NOMO-1 (cell line): ENCODE measurements around the gene LEKR1.
A peak's percentile ranks its signal among the peaks of the same experiment; 100 is the strongest.
"Not testable (repeated sequence)": the region's sequence is repeated elsewhere in the genome, so short reads cannot be mapped to it uniquely, and the experiment has no call there.

ENCODE experiments used
- DNase-seq, 2 experiments: peaks; one replicate each; lab custom pipeline; 2025; ENCODE audit not compliant: unreplicated experiment in 2 of 2; lab: John Stamatoyannopoulos, UW

Gene LEKR1

DNA sequence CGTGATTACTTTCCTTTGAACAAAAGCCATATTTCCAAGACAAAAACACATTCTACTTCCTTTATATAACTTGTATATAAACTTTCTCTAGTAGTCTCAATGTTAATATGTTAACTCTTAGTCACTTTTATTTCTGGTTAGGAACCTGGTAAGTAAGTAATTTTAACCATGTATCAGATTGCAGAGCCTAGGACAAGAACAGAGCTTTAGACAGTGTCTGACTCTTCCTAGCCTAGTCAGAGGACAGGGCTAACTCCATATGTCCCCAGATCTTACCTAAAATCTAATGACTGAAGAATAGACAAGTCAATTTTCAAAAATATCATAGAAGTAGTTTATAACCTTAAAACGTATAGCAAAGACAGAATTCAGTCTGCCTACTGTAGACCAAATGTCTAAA is 8.3 kb downstream of the LEKR1 start:
- no peak for DNase-seq

DNA sequence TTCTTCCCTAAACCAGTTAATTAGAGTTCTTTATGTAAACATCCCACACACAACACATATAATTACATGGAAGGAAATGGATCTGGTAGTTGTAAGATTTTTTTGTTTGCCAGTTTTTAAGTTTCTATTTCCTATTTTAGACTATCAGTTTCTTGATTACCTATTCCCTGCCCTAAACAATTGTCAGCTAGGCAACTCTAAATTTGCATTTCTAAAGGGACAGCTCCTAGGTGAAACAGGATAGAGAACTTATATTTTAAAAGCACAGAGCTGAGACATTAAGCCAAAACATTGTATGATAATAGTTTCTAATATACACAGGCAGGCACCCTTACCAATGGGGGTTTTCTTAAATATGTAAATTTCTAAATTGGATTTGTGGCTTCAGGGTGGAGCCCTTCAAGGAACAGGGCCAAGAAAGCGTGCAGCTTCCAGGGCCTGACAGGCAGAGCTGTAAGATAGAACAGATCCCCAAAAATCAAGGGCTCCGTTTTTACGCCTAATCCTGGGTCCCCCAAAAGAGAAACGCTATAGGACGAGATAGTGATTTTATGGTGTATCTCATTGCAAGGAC is 8.9 kb downstream of the LEKR1 start:
- DNase-seq: no peak

DNA sequence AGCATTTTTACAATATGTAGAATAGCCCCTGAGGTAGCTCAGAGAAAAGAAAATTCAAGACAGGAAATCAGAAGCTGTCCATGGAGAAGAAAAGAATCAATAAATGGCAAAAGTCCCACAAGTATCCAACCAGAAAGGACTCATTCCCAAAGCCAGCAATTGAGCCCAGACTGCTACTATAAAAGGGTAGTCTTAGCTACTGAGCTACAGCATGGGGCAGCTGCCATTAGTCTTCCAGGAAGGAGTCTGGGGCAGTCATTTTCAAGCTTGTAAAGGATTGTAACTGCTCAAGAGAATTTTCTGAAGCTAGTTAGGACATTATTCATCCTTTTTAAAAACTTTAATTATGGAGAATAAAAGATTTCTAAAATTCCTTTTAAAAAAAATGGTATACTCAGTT is 10.5 kb downstream of the LEKR1 start:
- no peak for DNase-seq

DNA sequence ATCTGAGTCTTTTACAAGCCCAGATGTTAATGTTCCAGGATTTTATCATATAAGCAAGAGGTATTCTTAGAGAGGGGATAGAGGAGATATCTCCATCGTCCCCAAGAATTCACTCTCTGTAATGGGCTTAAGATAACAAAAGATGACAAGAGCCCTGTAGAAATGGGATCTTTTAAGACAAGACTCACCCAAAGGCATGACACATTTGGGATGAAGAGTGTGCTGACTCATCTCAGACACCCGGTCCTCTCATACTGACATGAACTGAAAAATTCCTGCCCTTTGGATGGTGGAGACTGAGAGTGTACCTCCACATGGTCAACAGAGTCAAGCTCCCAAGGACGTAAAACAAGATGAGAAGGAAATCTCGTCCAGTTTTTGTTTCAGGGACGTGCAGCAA is 11.0 kb downstream of the LEKR1 start:
- DNase-seq: no peak

DNA sequence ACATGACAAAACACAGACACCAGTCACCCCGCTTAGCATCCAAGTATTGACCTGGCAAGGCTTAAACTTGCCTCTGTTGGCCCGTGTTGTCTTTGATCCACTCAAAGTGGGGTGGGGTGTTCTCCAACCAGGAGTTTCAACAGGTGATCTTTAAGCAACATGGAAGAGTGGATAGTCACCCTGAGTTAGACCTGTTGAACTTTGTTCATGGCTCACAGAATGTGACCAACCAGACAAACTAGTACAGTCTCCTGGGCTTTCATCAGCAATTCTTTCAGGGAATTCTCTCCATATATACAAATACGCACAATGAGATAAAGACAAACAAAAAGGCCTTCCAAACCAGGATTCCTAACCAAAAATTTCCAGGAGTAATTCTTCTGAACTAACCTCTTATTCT is 11.9 kb downstream of the LEKR1 start:
- DNase-seq: no peak

DNA sequence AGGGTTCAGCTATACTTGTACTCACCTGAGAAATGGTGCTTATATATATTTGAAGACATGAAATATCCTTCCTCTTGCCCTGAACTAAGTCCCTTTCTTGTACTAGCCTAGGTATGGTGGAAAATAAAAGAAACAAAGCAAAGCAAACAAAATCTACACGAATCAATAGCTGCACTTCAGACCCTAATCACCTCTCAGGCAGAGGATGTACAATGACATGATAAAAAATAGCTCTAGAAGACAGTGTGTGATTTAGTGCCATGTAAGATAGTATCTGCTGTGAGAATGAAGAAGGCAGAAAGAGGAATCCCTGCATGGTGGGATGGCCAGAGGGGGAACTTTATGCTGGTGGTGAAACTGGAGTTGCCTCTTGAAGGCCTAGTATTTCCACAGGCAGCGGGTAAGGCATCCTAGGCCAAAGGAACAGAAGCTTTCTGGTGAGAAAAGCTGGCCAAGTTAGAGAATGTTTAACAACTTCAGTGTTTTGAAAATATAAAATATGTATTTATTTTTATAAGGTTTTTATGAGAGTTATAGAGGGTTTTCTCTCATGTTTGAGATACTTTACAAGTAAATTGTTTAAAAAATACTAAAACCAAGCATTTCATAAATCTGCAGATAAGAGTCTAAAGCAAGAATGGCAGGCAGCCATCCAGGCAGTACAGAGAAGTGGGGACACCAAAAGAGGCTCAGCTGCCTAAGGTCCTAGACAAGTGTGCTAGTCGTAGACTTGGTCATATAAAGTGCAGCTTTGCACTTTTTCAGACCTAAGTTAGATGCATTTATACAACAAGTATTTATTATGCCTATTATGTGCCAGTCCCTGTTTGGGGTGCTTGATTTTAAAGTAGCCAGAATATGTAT is 14.9 kb downstream of the LEKR1 start:
- DNase-seq: no peak

DNA sequence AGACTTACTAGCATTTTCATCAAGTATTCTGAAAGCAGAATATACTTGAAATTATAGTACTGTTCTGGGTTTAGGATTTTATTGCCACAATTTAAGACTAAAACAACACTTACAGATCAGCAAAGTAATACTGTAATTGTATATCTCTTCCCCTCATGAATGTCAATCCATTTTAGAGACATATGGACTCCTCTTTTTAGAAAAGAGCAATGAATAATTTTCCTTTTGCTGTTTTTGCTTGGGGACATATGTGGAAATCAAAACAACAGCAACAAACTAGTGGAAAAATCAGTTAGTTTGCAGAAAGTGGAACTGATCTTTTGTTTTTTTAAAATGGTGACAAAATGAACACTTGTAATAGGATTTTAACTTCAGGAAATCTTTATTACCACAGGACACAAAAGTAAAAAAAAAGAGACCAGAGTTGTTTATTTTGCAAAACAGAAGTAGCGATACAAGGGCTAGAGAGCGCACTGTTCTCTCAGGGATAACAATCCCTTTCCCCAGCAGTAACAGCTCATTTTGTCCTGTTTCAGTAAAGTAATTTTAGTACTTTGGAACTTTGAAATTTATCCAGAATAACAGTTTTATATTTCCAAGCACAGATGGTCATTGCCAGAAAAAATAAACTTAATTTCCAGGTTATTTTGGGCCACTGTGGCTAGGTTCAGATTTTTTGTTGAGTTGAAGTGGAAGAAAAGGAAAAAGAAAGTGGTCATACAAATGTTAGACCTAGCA is 17.1 kb downstream of the LEKR1 start:
- no peak for DNase-seq

DNA sequence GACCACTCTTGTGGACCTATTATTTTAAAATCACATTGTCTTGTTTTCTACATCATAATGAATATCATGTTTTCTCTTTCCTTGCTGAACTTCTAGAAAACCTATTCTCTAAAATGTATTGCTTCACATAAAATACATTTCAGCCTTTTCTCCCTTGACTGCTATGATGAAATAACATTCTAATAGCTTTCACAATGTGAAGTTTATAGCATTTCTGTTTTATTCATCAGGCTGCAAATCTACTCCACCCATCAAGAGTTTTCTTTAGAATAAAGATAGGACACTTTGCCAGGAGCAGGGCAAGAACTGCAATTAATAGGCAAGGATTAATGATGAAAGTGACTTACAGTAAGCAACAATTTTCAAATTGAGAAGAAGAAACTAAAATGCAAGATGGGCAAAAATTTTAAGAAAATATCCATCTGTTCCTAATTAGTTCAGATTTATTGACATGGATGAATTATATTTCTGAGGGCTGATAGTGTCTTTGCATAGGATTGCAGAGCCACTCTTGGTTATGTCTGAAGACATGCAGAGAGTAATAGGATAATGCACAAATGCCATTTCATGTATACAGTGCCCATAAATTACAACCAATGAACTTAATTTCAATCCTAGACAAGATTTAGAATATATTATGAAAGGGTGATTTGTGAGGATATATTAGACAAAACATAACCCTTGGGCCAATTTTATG is 21.7 kb downstream of the LEKR1 start:
- no peak for DNase-seq

DNA sequence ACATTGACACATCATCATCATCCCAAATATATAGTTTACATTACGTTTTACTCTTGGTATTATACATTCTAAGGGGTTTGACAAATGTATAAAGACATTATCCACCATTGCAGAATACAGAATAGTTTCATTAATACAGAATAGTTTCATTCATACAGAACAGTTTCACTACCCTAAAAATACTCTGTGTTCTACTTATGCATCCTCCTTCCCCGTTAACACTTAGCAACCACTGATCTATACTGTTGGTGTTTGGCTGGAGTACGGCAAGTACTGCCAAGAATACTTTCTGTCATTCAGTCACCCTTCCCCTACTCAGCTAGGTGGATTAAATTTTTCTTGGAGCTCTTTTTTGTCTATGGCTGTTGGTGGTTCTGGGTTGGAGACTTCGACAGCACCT is 33.4 kb downstream of the LEKR1 start:
- peak in 1 of 2 experiments; percentile 58 for DNase-seq

DNA sequence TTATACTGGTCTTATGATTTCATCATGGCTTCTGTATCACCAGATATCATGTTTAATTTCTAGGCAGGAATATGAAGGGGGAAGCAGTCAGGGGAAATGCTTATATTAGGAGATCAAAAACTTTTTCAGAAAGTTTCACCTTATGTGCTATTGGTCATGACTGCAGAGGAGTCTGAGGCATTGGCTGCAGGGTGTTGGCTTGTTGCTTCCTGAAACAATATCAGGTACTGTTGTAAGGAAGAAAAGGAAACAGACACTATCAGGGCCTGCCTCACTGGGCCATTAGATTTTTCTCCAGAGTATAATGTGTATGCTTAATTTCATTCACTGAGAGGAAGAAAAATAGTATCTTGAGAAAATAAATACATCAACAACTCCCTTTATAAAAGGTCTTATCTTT is 34.7 kb downstream of the LEKR1 start:
- DNase-seq: no peak

DNA sequence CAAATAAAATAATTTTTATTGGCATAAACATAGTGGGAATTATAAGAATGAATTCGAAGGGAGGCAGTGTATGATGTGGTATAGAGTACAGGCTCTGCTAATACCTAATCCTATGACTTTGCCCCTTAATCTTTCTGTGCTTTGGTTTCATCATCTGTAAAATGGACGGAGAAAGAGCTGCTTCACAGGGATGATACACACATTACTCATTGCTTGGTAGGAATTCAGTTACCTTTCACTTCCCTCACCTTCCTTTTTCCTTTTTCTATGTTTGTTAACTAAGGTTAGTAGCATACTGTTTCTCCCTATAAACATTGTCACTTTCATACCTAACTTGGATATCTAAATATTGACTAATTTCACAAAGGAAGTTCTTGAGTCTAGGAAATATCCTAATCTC is 36.2 kb downstream of the LEKR1 start:
- DNase-seq: no peak

DNA sequence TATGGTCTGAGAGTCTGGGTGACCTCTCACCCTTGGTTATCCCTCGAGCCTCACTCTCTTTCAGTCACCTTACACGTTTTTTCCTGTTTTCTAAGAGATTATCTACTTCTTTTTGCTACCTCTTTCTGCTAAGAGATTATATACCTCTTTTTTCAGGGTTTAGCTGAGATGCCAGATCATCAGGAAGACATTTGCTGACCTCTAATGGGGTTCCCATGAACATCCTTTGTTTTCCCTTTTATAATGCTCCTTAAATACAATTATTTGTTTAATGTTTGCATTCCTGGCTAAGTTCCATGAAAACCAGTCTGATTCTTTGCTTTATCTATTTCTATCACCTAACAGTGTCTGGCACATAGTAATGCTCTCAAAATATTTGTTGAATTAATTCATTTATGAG is 39.6 kb downstream of the LEKR1 start:
- no peak for DNase-seq

DNA sequence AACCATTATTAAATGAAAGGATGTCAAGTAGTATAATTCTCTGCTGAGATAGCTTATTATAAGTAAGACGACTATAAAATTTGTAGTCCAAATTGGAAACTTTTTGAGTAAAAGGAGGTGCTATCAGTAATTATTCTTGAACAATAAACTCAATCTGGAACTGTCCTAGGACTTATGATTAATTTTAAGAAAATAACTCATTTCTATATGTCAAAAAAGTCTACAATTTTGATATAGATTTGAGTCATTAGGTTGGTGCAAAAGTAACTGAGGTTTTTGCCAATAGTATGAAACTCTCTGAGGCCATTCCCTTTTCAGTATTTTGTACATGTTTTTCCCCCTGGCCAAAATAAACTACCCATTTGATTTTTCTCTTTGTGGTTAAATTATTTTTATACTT is 41.0 kb downstream of the LEKR1 start:
- DNase-seq: no peak

DNA sequence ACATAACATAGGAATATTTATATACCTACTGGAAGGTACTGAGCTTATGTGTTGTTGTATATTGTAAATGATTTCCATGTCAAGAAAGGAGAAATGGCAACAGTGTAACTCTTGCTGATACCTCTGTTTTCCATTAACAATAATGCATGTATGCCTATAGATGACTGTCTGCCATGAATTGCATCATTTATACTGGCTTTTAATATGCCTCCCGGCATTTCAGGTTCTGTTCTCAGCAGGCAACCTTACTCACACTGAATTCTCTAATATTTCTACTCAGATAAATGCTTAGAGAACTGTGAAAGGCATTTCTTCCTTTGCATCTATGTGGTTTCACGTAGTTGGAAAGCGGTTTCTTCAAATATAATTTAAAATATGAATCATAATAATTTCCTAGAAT is 41.8 kb downstream of the LEKR1 start:
- DNase-seq: no peak

DNA sequence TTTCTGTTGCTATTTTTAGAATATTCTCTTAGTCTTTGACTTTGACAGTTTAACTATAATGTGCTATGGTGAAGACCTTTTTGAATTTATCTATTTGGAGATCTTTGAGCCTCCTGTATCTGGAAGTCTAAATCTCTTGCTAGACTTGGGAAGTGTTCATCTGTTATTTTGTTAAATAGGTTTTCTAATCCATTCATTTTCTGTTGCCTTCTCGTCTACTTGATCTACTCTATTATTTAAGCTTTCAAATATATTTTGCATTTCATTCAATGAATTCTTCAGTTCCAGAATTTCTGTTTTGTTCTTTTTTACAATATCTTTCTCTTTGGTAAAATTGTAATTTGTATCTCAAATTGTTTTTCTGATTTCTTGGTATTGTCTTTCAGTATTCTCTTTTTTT is 47.8 kb downstream of the LEKR1 start:
- DNase-seq: no peak

DNA sequence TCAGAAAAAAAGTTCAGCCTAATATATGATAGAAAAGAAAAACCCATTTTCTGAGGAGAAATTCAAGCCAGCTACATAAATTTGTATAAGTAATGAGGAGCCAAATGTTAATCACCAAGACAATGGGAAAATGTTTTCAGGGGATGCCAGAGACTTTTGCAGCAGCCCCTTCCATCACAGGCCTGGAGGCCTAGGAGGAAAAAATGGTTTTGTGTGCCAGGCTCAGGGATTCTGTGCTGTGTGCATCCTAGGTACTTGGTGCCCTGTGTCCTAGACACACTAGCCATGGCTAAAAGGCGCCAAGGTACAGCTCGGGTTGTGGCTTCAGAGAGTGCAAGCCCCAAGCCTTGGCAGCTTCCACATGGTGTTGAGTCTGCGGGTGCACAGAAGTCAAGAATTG is 53.3 kb downstream of the LEKR1 start:
- DNase-seq: not testable (repeated sequence)

DNA sequence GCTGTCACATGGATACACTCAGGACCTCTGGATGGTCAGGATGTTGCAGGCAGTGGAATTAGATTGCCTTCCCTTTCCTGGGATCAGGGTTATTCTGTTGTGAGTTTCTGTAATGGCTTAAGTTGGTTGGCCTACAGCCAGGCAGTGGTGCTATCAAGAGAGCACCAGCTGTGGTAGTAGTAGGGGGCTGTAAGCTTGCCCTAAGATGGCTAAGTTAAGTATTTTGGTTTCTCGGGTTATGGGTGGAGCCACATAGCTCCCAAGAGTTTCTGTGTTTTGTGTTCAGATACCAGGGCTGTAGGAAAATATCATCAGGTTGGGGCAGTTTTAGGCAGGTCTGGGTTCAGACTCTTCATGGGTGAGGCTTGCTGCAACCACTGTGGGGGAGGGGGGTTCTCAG is 59.6 kb downstream of the LEKR1 start:
- DNase-seq: no peak

DNA sequence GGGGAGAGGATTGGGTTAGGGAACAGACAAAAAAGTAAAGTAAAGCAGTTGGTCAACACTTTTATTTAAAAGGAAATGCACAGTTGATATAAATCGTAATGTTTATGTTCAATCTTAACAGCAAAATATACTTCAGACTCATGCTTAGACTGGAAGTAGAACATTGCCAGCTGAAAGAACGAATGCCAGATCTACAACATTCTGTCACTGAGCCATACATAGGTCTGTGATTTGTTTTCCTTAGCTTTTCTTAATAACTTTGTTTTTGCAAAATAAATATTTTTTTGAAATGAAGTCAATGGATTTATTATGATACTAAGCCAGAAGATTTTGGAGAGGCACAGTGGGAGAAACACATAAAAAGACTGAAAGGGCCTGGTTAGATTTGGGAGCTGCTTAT is 62.0 kb downstream of the LEKR1 start:
- no peak for DNase-seq

DNA sequence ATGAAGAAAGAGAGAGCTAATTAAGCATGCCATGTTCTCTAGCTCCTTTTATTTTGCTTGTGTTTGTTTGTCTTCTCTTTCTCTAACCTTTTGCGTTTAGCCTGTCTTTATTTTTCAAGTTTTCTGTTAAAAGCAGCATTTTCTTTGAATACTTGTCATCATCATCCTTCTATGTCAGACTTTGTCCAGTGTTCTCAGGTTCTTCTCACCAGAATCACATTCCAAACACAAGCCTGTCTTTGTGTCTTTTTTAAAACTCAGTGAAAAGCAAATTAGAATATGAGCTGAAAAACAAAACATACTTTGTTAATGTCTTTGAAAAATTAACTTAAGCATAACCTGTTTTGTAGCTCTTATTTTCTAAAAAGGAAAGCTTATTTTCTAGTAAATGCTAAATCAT is 62.4 kb downstream of the LEKR1 start:
- no peak for DNase-seq

DNA sequence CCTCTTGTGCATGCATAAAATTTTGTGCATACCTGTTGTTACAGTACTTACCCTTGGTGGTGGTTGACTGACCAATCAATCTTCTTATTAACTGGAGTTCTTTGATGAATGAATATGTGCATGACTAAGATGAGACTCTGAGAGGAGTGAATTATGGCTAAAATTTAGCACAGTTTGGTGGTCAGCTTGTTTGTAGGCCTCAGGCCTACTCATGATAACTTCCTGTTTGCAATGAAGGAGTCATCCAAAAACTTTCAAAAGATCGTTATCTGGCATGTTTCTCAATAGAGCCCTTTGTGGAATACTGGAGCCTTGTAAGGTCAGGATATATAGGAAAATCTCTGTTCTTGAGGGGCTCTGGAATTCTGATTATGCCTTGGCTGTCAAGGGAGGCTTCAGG is 66.5 kb downstream of the LEKR1 start:
- DNase-seq: peak in 1 of 2 experiments; percentile 12

DNA sequence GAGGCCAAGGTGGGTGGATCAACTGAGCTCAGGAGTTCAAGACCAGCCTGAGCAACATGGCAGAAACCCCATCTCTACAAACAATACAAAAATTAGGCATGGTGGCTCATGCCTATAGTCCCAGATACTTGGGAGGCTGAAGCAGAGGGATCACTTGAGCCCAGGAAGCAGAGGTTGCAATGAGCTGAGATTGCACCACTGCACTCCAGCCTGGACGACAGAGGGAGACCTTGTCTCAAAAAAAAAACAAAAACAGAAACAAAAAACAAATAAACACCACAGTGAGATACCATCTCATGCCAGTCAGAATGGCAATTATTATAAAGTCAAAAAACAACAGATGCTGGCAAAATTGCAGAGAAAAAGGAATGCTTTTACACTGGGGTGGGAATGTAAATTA is 69.2 kb downstream of the LEKR1 start:
- DNase-seq: not testable (repeated sequence)
